Measurements from ENCODE around the gene NID1. TPM values are rescaled to one million over a fixed set of nuclear protein-coding genes. Genes with fewer than 3 reads are reported as not detected.
A peak's percentile ranks its signal among the peaks of the same experiment; 100 is the strongest.

Gene NID1
- total and polyA plus RNA-seq, 8 donors: 21.4 to 214 (median 89.6) TPM

GRCh38 chr1:236020359-236021219, 44.3 kb downstream of the NID1 start:
- Histone ChIP-seq H3K4me1 (peaks cover 0 to 36% (median 22%) of the 10 kb centered on the region in 4 donors), H3K9me3 (no peaks in the 10 kb centered on the region), H3K27me3 (no peaks in the 10 kb centered on the region), H3K36me3 (peaks cover 28 to 72% (median 62%) of the 10 kb centered on the region in 4 donors), H3K27ac (peak overlapping the region; percentile 48 to 89 (median 82)), H3K4me3 (no peak overlapping the region)
- TF ChIP-seq EP300 (IDR thresholded peaks at IDR 0.05): no peak
- TF ChIP-seq POLR2AphosphoS5 (IDR thresholded peaks at IDR 0.05): peak in 1 of 3 donors; percentile 54
- intact Hi-C loops (cut with DNase I; ENCODE audit: low total_unique reads): no loop called here
- 73 to 86% (median 84%) methylated on average over 19 to 20 of the region's 20 CpGs for WGBS, 5 donors
- no peak for DNase-seq

- DNase-seq: peak; percentile 50 to 90
- no peaks in the 10 kb centered on the region for H3K27me3 ChIP-seq
- 62 to 71% (median 66%) methylated on average over 5 of the region's 5 CpGs for WGBS, 5 donors
- intact Hi-C loops (cut with DNase I; ENCODE audit: low total_unique reads): no loop called here
- H3K4me1 ChIP-seq: peaks cover 0 to 36% (median 22%) of the 10 kb centered on the region in 4 donors
- no peak overlapping the region for H3K4me3 ChIP-seq
- peaks cover 12 to 70% (median 60%) of the 10 kb centered on the region in 4 donors for H3K36me3 ChIP-seq
- TF ChIP-seq POLR2A (IDR thresholded peaks at IDR 0.05) (no peak), CTCF (IDR thresholded peaks at IDR 0.05) (no peak), POLR2AphosphoS5 (IDR thresholded peaks at IDR 0.05) (peak; percentile 51 to 63 (median 61)), EP300 (IDR thresholded peaks at IDR 0.05) (peak; percentile 86)
- no peaks in the 10 kb centered on the region for H3K9me3 ChIP-seq
- H3K27ac ChIP-seq: peak overlapping the region; percentile 77 to 89 (median 82)
These were observed 45.9 kb downstream of the NID1 start for GRCh38 chr1:236018885-236019453.

- intact Hi-C loops (cut with DNase I; ENCODE audit: low total_unique reads): no loop called here
- TF ChIP-seq POLR2A (IDR thresholded peaks at IDR 0.05) (no peak), CTCF (IDR thresholded peaks at IDR 0.05) (no peak), POLR2AphosphoS5 (IDR thresholded peaks at IDR 0.05) (no peak), EP300 (IDR thresholded peaks at IDR 0.05) (no peak)
- DNase-seq: no peak
- no peaks in the 10 kb centered on the region for H3K9me3 ChIP-seq
- no peaks in the 10 kb centered on the region for H3K27me3 ChIP-seq
- H3K4me1 ChIP-seq: peaks cover 0 to 29% (median 17%) of the 10 kb centered on the region in 4 donors
- no peak overlapping the region for H3K4me3 ChIP-seq
- peak overlapping the region; percentile 7 to 89 (median 82) for H3K27ac ChIP-seq
- WGBS, 5 donors: 92 to 99% (median 95%) methylated on average over 5 of the region's 5 CpGs
- peaks cover 8 to 73% (median 62%) of the 10 kb centered on the region in 4 donors for H3K36me3 ChIP-seq
These were observed 48.0 kb downstream of the NID1 start for GRCh38 chr1:236016782-236017400.

GRCh38 chr1:236016083-236016482, 48.8 kb downstream of the NID1 start:
- H3K4me1 ChIP-seq: peaks cover 0 to 22% (median 13%) of the 10 kb centered on the region in 4 donors
- H3K36me3 ChIP-seq: peaks cover 15 to 75% (median 65%) of the 10 kb centered on the region in 4 donors
- WGBS, 5 donors: 52 to 75% (median 68%) methylated on average over 3 of the region's 3 CpGs

More at GRCh38 chr1:236016083-236016482, 48.8 kb downstream of the NID1 start:
- intact Hi-C loops (cut with DNase I; ENCODE audit: low total_unique reads): no loop called here
- H3K27me3 ChIP-seq: no peaks in the 10 kb centered on the region
- H3K27ac ChIP-seq: peak overlapping the region in 4 of 5 donors; percentile 80 to 89 (median 84)
- H3K4me3 ChIP-seq: no peak overlapping the region
- no peak for TF ChIP-seq POLR2A (IDR thresholded peaks at IDR 0.05)
- TF ChIP-seq EP300 (IDR thresholded peaks at IDR 0.05): peak; percentile 24
- no peak for TF ChIP-seq CTCF (IDR thresholded peaks at IDR 0.05)
- peak; percentile 38 to 83 (median 72) for TF ChIP-seq POLR2AphosphoS5 (IDR thresholded peaks at IDR 0.05)
- no peaks in the 10 kb centered on the region for H3K9me3 ChIP-seq
- DNase-seq: peak in 1 of 2 donors; percentile 57
